ENCODE data around the gene PLA2G4B.
A peak's percentile ranks its signal among the peaks of the same experiment; 100 is the strongest.

Gene PLA2G4B

GRCh38 chr15:41809121-41809520 lies 29.5 kb upstream of the PLA2G4B start:
- no peak for DNase-seq

GRCh38 chr15:41809526-41810220 lies 29.0 kb upstream of the PLA2G4B start:
- DNase-seq, result no peak

- DNase-seq, result no peak
Measured at GRCh38 chr15:41810651-41811431, 27.8 kb upstream of the PLA2G4B start.

- DNase-seq, result peak; percentile 63 to 88
Measured at GRCh38 chr15:41811432-41812195, 27.0 kb upstream of the PLA2G4B start.

GRCh38 chr15:41812820-41813375 lies 25.7 kb upstream of the PLA2G4B start:
- DNase-seq, result no peak

GRCh38 chr15:41813426-41813825 lies 25.2 kb upstream of the PLA2G4B start:
- no peak for DNase-seq

- DNase-seq, result no peak
Measured at GRCh38 chr15:41814534-41814933, 24.1 kb upstream of the PLA2G4B start.

GRCh38 chr15:41816788-41817187 lies 21.9 kb upstream of the PLA2G4B start:
- no peak for DNase-seq

- DNase-seq, result no peak
Measured at GRCh38 chr15:41817327-41817726, 21.3 kb upstream of the PLA2G4B start.

- DNase-seq, result no peak
Measured at GRCh38 chr15:41817781-41818180, 20.9 kb upstream of the PLA2G4B start.

- no peak for DNase-seq
Measured at GRCh38 chr15:41819455-41820050, 19.1 kb upstream of the PLA2G4B start.

GRCh38 chr15:41820791-41821423 lies 17.7 kb upstream of the PLA2G4B start:
- no peak for DNase-seq

- DNase-seq, result no peak
Measured at GRCh38 chr15:41821831-41822230, 16.8 kb upstream of the PLA2G4B start.

- no peak for DNase-seq
Measured at GRCh38 chr15:41822471-41822870, 16.2 kb upstream of the PLA2G4B start.

GRCh38 chr15:41822957-41823356 lies 15.7 kb upstream of the PLA2G4B start:
- DNase-seq, result no peak

GRCh38 chr15:41823502-41823901 lies 15.1 kb upstream of the PLA2G4B start:
- DNase-seq, result no peak

- no peak for DNase-seq
Measured at GRCh38 chr15:41824062-41824745, 14.4 kb upstream of the PLA2G4B start.

- no peak for DNase-seq
Measured at GRCh38 chr15:41825145-41825544, 13.5 kb upstream of the PLA2G4B start.

GRCh38 chr15:41825572-41826535 lies 12.8 kb upstream of the PLA2G4B start:
- no peak for DNase-seq

GRCh38 chr15:41827290-41827879 lies 11.3 kb upstream of the PLA2G4B start:
- no peak for DNase-seq
